ENCODE measurements around the gene COA4. TPM values are rescaled to one million over a fixed set of nuclear protein-coding genes. Genes with fewer than 3 reads are reported as not detected.
A peak's percentile ranks its signal among the peaks of the same experiment; 100 is the strongest.
"Not testable (repeated sequence)": the region's sequence is repeated elsewhere in the genome, so short reads cannot be mapped to it uniquely, and the experiment has no call there.

Gene COA4
- polyA plus RNA-seq (ENCODE audit: insufficient read length in 12 of 12): 10 to 100 TPM in 11 of 12 donors, not detected in 1; 60.7 to 92.3 (median 74.4) TPM
- long read RNA-seq, donor 1, transcript COA4-201 (2 exons, 960 nt): major isoform, 38 of 40 reads
- long read RNA-seq, donor 1, partial matches to known transcripts: 0 of 40 reads
- long read RNA-seq, donor 1, other reads (novel, unspliced or antisense): 0 of 40 reads
- long read RNA-seq, donor 2, transcript COA4-201 (2 exons, 960 nt): major isoform, 65 of 79 reads
- long read RNA-seq, donor 2, partial matches to known transcripts: 8 of 79 reads
- long read RNA-seq, donor 2, other reads (novel, unspliced or antisense): 5 of 79 reads
- long read RNA-seq, donor 3, transcript COA4-201 (2 exons, 960 nt): major isoform, 23 of 29 reads
- long read RNA-seq, donor 3, partial matches to known transcripts: 6 of 29 reads
- long read RNA-seq, donor 3, other reads (novel, unspliced or antisense): 0 of 29 reads
- long read RNA-seq, donor 4, transcript COA4-201 (2 exons, 960 nt): major isoform, 18 of 19 reads
- long read RNA-seq, donor 4, partial matches to known transcripts: 0 of 19 reads
- long read RNA-seq, donor 4, other reads (novel, unspliced or antisense): 0 of 19 reads
- long read RNA-seq, donor 5: 0 reads
- long read RNA-seq, donor 6, transcript COA4-201 (2 exons, 960 nt): major isoform, 41 of 41 reads
- long read RNA-seq, donor 6, partial matches to known transcripts: 0 of 41 reads
- long read RNA-seq, donor 6, other reads (novel, unspliced or antisense): 0 of 41 reads
- long read RNA-seq, donor 7, transcript COA4-201 (2 exons, 960 nt): major isoform, 31 of 32 reads
- long read RNA-seq, donor 7, partial matches to known transcripts: 0 of 32 reads
- long read RNA-seq, donor 7, other reads (novel, unspliced or antisense): 0 of 32 reads
- long read RNA-seq, donor 8, transcript COA4-201 (2 exons, 960 nt): major isoform, 68 of 71 reads
- long read RNA-seq, donor 8, partial matches to known transcripts: 0 of 71 reads
- long read RNA-seq, donor 8, other reads (novel, unspliced or antisense): 0 of 71 reads
- long read RNA-seq, donor 9, transcript COA4-201 (2 exons, 960 nt): major isoform, 41 of 55 reads
- long read RNA-seq, donor 9, partial matches to known transcripts: 13 of 55 reads
- long read RNA-seq, donor 9, other reads (novel, unspliced or antisense): 0 of 55 reads
- long read RNA-seq, donor 10, transcript COA4-201 (2 exons, 960 nt): major isoform, 48 of 63 reads
- long read RNA-seq, donor 10, partial matches to known transcripts: 13 of 63 reads
- long read RNA-seq, donor 10, other reads (novel, unspliced or antisense): 0 of 63 reads
- long read RNA-seq, donor 11, transcript COA4-201 (2 exons, 960 nt): major isoform, 55 of 60 reads
- long read RNA-seq, donor 11, partial matches to known transcripts: 5 of 60 reads
- long read RNA-seq, donor 11, other reads (novel, unspliced or antisense): 0 of 60 reads

- peak; percentile 97 for DNase-seq
Measured at GRCh38 chr11:73876424-73877310, at the start of gene COA4, which contains the start of gene PAAF1. Gene COA4, minus strand, starts transcription at chr11:73876846. Its CDS starts 3,468 bp downstream, at chr11:73873378. Gene PAAF1, plus strand, starts transcription at chr11:73876999. Its CDS starts 23 bp downstream, at chr11:73877022.

GRCh38 chr11:73921180-73921579, 44.5 kb upstream of the COA4 start:
- DNase-seq: no peak

GRCh38 chr11:73916435-73916834, 39.8 kb upstream of the COA4 start:
- no peak for DNase-seq

GRCh38 chr11:73914284-73914683, 37.6 kb upstream of the COA4 start:
- no peak for DNase-seq

GRCh38 chr11:73913472-73913871, 36.8 kb upstream of the COA4 start:
- DNase-seq: no peak

- DNase-seq: no peak
Measured at GRCh38 chr11:73912026-73912425, 35.4 kb upstream of the COA4 start.

GRCh38 chr11:73907191-73907590, 30.5 kb upstream of the COA4 start:
- no peak for DNase-seq

- no peak for DNase-seq
Measured at GRCh38 chr11:73902303-73902702, 25.7 kb upstream of the COA4 start.

- DNase-seq: no peak
Measured at GRCh38 chr11:73894725-73895335, 18.2 kb upstream of the COA4 start.

GRCh38 chr11:73893041-73893440, 16.4 kb upstream of the COA4 start:
- DNase-seq: no peak

- DNase-seq: no peak
Measured at GRCh38 chr11:73889536-73889935, 12.9 kb upstream of the COA4 start.

GRCh38 chr11:73889019-73889418, 12.4 kb upstream of the COA4 start:
- DNase-seq: no peak

GRCh38 chr11:73888244-73888643, 11.6 kb upstream of the COA4 start:
- DNase-seq: no peak

- DNase-seq: no peak
Measured at GRCh38 chr11:73883856-73884255, 7.2 kb upstream of the COA4 start.

GRCh38 chr11:73880449-73880848, 3.8 kb upstream of the COA4 start:
- DNase-seq: not testable (repeated sequence)

- no peak for DNase-seq
Measured at GRCh38 chr11:73878771-73879170, 2.1 kb upstream of the COA4 start.

- DNase-seq: no peak
Measured at GRCh38 chr11:73875840-73876239, 806 bp downstream of the COA4 start.

GRCh38 chr11:73875380-73875779, 1.3 kb downstream of the COA4 start:
- DNase-seq: no peak

GRCh38 chr11:73872749-73873357, 3.8 kb downstream of the COA4 start:
- peak; percentile 31 for DNase-seq

All from muscle of arm (tissue), 14 donors.